SK-N-MC (cell line): ENCODE data around the gene CELSR1.
A peak's percentile ranks its signal among the peaks of the same experiment; 100 is the strongest.

Experiments
- DNase-seq: peaks from one replicate; pipeline ENCODE4 v3.0.0-alpha.2; 2011; ENCODE audit warnings: low read depth, low spot score
- H3K27ac ChIP-seq: fragments of 200-600 bp; sonication (generic); 2 replicates; pipeline ENCODE4 v1.5.1; 2016; ENCODE audit warnings: mixed run types
- H3K36me3 ChIP-seq: fragments of 200-600 bp; sonication (generic); 2 replicates; pipeline ENCODE4 v1.6.1; 2017; ENCODE audit warnings: antibody characterized with exemption, low read length, mixed read lengths; ENCODE audit not compliant: insufficient read depth
- H3K4me3 ChIP-seq: fragments of 200-600 bp; sonication (generic); 2 replicates; pipeline ENCODE4 v1.5.1; 2016
- H3K9ac ChIP-seq: fragments of 200-600 bp; sonication (generic); 2 replicates; pipeline ENCODE4 v1.8.0; 2017; ENCODE audit warnings: mixed run types, mixed read lengths; ENCODE audit not compliant: insufficient read length
- H3K9me3 ChIP-seq: fragments of 200-600 bp; sonication (generic); 2 replicates; pipeline ENCODE4 v1.6.1; 2017; ENCODE audit warnings: low read depth, mild to moderate bottlenecking, antibody characterized with exemption, low read length, moderate library complexity, mixed read lengths
- EZH2 ChIP-seq: fragments of 200-600 bp; sonication (generic); IDR thresholded peaks from one replicate; pipeline ENCODE4 v1.6.1; 2017; ENCODE audit warnings: antibody characterized with exemption
- FOXP2 ChIP-seq: optimal IDR thresholded peaks from 2 replicates; pipeline ENCODE3; 2011; ENCODE audit warnings: mild to moderate bottlenecking, moderate library complexity; ENCODE audit not compliant: insufficient read depth; ENCODE audit errors: extremely low read length, control extremely low read depth
- POLR2AphosphoS5 ChIP-seq: IDR thresholded peaks from 2 replicates; pipeline ENCODE4 v1.6.1; 2012; ENCODE audit warnings: mild to moderate bottlenecking, low read depth, low read length, borderline replicate concordance

Gene CELSR1, protein sequence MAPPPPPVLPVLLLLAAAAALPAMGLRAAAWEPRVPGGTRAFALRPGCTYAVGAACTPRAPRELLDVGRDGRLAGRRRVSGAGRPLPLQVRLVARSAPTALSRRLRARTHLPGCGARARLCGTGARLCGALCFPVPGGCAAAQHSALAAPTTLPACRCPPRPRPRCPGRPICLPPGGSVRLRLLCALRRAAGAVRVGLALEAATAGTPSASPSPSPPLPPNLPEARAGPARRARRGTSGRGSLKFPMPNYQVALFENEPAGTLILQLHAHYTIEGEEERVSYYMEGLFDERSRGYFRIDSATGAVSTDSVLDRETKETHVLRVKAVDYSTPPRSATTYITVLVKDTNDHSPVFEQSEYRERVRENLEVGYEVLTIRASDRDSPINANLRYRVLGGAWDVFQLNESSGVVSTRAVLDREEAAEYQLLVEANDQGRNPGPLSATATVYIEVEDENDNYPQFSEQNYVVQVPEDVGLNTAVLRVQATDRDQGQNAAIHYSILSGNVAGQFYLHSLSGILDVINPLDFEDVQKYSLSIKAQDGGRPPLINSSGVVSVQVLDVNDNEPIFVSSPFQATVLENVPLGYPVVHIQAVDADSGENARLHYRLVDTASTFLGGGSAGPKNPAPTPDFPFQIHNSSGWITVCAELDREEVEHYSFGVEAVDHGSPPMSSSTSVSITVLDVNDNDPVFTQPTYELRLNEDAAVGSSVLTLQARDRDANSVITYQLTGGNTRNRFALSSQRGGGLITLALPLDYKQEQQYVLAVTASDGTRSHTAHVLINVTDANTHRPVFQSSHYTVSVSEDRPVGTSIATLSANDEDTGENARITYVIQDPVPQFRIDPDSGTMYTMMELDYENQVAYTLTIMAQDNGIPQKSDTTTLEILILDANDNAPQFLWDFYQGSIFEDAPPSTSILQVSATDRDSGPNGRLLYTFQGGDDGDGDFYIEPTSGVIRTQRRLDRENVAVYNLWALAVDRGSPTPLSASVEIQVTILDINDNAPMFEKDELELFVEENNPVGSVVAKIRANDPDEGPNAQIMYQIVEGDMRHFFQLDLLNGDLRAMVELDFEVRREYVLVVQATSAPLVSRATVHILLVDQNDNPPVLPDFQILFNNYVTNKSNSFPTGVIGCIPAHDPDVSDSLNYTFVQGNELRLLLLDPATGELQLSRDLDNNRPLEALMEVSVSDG (N-terminal part only)

DNA sequence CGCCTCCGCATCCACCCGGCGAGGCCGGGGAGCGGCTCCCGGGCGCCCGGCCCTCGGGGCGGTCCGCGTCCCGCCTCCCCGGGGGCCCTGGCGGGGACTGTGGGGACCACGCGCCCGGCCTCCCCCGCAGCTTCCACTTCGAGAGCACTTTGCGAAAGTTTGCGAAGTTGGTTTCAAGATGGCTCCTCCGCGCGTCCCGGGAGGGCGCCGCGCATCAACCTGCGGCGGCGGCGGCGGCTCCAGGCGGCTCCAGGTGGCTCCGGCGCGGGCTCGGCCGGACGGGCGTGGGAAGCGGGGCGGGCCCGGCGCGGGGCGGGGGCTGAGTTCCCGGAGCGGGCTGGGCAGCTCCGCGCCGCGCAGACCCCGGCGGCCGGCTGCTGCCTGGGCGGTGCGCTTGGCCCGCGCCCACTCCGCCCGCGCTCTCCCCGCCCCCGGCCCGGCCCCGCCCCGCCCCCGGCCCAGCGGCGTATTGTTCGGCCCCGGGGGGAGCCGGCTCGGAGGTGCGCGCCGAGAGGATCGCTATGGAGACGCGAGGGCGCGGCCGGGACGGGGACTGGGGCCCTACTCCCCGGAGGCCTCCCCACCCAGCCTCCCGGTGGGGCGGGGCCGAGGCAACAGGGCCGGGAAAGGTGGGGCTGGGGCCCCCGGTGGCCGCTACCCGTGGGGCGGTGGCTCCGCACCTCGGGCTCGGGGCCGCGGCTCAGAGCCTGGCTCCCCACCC, at the start of gene CELSR1:
TSS of gene CELSR1 (minus strand) at position 396 of the 721 bp plus-strand sequence. CDS start 450 bp downstream, outside the sequence.
- Histone ChIP-seq H3K9ac (peak within 1 kb of the TSS; percentile 41), H3K9me3 (no peaks in the 10 kb centered on the region), H3K27ac (no peak within 1 kb of the TSS), H3K4me3 (peak within 1 kb of the TSS; percentile 80), H3K36me3 (no peaks in the 10 kb centered on the region; the same call in 1 of the 2 replicates)
- DNase-seq, result no peak
- TF ChIP-seq EZH2, result no peak
- no peak for TF ChIP-seq POLR2AphosphoS5
- TF ChIP-seq FOXP2, result no peak

DNA sequence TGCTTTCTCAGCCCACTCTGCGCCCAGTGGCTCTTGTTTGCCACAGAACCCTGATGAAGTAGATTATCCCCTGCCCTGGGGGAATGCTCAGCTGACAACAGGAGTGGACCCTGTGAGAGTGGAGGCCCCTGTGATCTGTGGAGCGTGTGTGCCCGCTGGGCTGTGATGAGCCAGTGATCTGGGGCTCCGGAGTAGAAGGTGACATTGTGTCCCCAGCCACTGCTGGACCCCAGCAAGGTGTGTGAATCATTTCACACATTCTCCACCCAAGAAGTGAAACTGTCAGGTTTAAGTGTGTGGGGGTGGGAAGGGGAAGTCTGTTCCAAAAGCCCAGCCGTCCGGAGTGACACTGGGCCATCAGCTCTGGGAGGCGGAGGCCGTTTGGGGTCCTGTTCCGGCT, 49.6 kb upstream of the CELSR1 start:
- no peak overlapping the region for H3K9ac ChIP-seq

DNA sequence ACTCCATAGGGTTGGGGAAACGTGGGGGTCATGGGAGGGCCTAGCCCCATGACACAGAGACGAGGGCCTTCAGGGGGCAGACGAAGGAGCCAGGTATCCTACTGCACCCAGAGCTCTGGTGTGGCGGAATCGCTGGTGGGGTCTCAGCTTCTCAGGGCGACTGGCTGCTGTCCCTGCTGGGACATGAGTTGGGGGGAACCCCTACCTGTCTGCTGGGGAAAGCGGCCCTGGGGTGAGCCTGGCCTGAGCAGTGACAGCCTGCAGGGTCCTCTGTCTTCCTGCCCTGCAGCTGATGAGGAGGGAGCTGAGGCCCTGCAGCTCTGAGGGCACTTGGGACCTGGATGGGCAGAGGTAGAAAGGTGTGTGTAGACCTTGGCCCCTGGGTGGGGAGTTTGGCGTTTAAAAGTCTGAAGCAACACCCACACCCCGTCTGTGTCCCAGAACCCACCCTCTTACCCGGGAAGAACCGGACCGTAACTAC, 49.2 kb upstream of the CELSR1 start:
- H3K36me3 ChIP-seq, result no peaks in the 10 kb centered on the region
- no peak for DNase-seq
- no peak overlapping the region for H3K9ac ChIP-seq
- TF ChIP-seq FOXP2 (no peak), POLR2AphosphoS5 (no peak), EZH2 (no peak)
- H3K4me3 ChIP-seq, result no peak overlapping the region
- no peak overlapping the region for H3K27ac ChIP-seq
- no peaks in the 10 kb centered on the region for H3K9me3 ChIP-seq

More for the DNA sequence above, 49.6 kb upstream of the CELSR1 start:
- DNase-seq, result no peak
- Histone ChIP-seq H3K27ac (no peak overlapping the region), H3K4me3 (no peak overlapping the region), H3K9me3 (no peaks in the 10 kb centered on the region), H3K36me3 (no peaks in the 10 kb centered on the region)
- TF ChIP-seq EZH2 (no peak), POLR2AphosphoS5 (no peak), FOXP2 (no peak)

DNA sequence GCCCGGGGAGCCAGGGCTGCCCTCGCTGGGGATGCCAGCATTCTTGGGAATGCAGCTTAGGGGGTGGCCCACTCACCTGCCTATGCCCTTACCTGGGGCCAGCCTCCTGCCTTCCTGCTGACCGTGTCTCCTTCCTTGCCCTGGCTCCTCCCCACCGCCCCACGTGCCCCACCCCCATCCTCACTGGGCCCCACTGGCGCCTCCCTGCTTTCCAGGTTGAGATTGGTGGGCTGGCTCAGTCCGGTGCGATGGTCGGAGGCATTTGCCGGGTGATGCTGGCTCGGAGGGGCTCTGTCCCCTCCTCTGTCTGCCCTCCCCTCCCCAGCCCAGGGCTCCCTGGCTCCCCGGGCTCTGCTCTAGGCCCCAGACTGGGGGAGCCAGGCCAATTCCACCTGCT, 48.7 kb upstream of the CELSR1 start:
- no peak for TF ChIP-seq EZH2
- no peaks in the 10 kb centered on the region for H3K9me3 ChIP-seq
- no peaks in the 10 kb centered on the region for H3K36me3 ChIP-seq
- no peak overlapping the region for H3K9ac ChIP-seq
- no peak overlapping the region for H3K27ac ChIP-seq
- no peak overlapping the region for H3K4me3 ChIP-seq
- DNase-seq, result no peak

DNA sequence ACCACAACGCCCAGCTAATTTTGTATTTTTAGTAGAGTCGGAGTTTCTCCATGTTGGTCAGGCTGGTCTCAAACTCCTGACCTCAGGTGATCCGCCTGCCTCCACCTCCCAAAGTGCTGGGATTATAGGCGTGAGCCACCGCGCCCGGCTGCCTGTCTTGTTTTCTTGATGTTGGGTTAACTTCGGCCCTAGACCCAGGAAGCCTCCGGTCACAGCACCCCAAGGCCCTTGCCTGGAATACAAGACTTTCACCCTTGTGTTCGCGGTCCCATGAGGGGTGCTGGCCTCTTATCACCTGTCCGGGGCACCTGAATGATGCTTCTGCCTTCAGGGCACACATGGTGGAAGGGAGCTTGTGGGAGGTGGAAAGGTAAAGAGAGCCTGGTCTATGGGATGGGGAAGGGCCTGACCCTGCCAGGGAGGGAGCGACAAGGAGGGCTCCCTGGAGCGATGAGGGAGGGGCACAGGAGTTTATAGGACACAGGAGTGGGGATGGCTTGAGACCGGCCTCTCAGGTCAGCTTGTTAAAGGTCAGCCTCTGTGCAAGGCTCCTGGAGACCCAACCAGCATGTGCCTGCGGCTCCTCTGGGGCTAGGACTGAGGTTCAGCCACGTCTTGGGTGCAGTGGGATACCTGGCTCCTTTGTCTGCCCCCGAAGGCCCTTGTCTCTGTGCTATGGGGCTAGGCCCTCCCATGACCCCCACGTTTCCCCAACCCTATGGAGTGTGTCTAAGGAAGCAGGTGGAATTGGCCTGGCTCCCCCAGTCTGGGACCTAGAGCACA, 48.1 kb upstream of the CELSR1 start:
- H3K4me3 ChIP-seq, result no peak overlapping the region
- no peak overlapping the region for H3K27ac ChIP-seq
- H3K9ac ChIP-seq, result no peak overlapping the region
- no peak for DNase-seq
- TF ChIP-seq POLR2AphosphoS5, result no peak
- no peak for TF ChIP-seq EZH2
- TF ChIP-seq FOXP2, result no peak
- no peaks in the 10 kb centered on the region for H3K36me3 ChIP-seq
- no peaks in the 10 kb centered on the region for H3K9me3 ChIP-seq

DNA sequence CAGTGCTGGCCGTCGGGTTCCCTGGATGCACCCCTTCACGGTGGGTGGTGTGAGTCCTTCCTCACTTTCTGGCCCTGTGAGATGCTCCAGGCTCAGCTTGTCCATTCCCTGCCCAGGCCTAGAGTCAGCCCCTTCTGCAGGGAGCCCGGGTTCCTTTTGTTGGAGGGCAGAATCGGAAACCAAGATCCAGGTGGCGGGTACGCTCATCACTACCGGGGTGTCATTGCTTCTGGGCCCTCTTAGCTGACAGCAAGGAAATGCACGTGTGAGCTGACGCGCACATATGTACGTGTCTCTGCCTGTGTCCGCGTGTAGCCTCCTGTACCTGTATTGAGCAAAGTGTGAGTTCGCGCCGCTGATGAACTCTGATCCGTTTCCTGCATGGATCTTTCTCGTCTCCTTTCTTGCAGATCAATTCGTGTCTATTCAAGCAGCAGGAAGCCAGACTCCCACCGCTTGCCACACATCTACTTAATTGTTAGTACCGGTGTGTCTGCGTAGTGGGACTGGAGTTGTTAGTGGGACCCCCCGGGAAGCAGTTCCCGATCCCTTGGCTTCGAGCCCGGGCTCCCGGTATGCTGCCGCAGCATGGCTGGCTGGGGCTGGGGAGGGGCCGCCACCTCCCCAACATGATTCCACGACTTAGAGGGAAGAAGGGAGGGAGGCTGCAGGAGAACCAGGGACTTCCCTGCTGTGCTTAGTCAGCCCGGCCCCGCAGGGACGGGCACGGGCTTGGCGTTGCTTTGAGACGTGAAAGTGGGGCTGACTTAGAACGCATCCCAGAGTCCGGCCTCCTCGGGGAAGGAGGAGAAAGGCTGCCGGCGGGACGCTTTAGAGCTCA, 46.9 kb upstream of the CELSR1 start:
- Histone ChIP-seq H3K9me3 (no peaks in the 10 kb centered on the region), H3K27ac (no peak overlapping the region), H3K9ac (no peak overlapping the region), H3K4me3 (peak overlapping the region; percentile 70), H3K36me3 (no peaks in the 10 kb centered on the region)
- peak; percentile 35 for DNase-seq
- TF ChIP-seq EZH2, result no peak
- no peak for TF ChIP-seq POLR2AphosphoS5
- TF ChIP-seq FOXP2, result no peak
